NCI-H187 (cell line): Measurements from ENCODE around the gene TUFM.
"Not testable (repeated sequence)": the region's sequence is repeated elsewhere in the genome, so short reads cannot be mapped to it uniquely, and the experiment has no call there.

Source experiments
- DNase-seq, 2 experiments: peaks; one replicate each; lab custom pipeline; 2025; lab: John Stamatoyannopoulos, UW

The TUFM gene

DNA sequence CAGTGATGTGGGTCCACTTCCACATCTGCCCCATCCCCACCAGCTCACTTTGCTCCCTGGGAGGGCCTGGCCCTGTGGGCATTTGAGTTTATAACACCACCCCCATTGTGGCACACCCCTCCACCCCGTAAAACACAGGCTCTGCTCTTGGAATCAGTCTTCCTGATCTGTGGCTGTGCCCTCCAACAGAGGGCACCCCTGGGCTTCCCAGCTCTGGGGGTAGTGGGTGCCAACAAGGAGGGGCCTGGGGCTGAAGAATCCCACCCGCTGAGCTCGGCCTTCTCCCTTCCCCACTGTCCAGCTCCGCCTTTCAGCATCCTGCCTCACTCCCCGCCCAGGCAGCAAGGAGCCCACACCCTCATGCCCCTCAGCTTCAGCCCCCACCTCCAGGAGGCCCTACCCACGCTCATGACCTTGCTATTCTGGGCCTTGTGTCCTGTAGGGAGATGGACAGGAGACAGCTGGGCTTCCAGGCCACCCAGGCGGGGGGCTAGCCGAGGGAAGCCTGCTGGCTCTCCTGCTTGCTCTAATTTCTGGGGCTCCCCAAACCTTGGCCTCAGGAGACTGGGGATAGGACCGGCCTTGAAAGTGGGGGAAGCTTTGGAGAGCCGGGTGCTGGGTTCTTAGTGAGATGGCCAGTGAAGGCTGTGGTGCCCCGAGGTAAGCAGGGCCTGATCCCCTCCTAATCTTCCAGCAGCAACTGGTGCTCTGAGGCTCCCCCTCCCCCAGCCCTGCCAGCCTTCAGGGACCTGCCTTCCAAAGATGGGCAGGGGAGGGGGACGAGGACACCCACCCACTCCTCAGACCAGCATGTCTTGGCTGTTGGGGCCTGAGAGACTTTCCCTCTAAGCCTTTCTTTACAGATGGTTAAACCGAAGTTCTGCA lies 29.2 kb upstream of the TUFM start:
- no peak for DNase-seq

DNA sequence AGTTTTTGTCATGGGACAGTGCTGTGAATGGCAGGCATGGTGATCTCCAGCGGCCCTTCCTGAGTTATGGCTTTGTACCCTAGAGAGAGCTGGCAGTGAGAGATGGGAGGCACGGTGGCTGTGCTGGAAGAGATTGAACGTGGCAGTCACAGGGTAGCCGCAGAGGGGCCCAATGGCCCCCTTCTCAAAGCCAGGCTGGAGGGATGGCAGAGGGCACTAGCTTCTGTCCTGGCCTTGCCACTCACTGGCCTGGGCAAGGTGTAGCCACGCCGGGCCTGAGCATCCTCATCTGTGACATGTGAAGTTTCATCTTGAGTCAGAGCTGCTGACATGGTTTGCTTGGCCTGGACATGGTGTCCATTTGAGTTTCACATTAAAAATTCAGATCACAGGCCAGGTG lies 28.3 kb upstream of the TUFM start:
- DNase-seq = no peak

DNA sequence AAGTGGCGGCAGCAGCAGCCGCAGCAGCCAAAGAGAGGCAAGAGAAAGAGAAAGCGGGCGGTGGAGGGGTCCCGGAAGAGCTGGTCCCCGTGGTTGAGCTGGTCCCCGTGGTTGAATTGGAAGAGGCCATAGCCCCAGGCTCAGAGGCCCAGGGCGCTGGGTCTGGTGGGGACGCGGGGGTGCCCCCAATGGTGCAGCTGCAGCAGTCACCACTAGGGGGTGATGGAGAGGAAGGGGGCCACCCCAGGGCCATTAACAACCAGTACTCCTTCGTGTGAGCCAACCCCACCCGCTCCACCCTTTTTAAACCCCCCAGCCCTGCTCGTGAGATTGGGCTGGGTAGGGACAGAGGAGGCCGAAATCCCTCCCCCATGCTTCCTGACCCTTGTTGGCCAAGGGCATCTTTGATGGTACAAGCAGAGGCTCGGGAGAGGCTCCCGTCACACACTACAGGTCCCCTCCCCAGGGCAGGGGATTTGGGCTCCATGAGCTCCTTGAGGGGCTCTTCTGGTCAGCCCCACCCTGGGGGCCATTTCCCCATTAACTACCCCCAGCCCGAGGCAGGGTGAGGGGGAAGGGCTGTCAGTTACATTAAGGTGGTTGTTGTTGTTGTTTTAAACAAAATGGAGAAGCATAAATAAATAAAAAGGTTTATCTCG lies 27.5 kb upstream of the TUFM start:
- no peak for DNase-seq

DNA sequence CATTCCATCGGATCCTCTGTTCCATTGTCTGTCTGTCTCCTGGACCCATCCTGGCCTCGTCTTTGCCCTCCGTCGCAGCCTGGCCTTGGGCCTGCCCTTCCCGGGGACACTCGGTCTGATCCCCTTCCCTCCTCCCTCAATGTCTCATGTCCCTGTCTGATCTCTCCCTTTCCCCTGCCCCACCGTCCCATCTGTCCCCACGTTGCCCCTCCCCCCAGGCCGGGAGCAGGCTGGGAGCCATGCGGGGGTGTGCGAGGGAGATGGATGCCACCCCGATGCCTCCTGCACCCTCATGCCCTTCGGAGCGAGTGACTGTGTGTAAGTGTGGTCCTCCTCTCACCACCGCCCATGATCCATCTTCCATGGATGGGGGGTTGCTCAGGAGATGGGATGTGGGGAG lies 26.8 kb upstream of the TUFM start:
- no peak for DNase-seq

DNA sequence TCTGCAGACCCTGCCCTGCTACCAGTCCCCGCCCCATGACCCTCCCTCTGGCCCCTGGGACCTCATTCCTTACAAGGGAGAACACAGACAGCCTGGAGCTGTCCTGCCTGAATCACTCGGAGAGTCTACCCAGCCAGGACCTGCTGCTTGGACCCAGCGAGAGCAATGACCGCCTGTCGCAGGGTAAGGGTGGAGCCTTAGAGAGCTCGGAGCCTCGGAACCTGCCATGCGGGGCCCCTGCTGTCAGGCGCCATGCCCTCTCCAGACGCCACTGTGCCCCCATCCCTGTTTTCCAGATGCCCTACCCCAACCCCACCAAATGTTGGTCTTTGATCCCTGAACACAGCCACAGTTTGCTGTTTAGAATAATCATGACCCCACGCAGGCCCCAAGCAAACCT lies 23.1 kb upstream of the TUFM start:
- no peak for DNase-seq

DNA sequence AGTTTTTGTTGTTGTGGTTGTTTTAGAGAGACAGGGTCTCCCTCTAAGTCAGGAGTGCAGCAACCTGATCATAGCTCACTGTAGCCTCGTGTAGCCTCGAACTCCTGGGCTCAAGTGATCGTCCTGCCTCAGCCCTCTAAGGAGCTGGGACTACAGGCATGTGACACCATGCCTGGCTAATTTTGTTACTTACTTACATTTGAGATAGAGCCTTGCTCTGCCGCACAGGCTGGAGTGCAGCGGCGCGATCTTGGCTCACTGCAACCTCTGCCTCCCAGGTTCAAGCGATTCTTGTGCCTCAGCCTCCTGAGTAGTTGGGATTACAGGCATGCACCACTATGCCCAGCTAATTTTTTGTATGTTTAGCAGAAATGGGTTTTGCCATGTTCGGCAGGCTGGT lies 21.5 kb upstream of the TUFM start:
- not testable (repeated sequence) for DNase-seq

DNA sequence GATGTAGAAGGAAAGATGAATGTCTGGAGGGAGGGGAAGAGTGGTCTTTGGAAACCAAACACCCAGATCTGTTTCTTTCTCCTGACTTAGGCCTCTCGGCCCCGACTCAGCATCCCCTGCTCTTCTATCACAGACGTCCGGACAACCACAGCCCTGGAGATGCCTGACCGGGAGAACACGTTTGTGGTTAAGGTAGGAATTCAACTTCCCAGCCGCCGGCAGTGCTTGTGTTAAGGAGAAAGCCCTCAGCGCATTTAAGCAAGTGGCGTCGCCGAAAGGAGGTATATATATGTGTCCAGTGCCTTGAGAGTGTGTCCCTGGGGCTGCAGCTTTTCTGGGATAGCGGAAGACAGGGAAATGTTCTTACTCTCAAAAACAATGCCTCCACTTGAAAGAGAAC lies 21.1 kb upstream of the TUFM start:
- DNase-seq = no peak

DNA sequence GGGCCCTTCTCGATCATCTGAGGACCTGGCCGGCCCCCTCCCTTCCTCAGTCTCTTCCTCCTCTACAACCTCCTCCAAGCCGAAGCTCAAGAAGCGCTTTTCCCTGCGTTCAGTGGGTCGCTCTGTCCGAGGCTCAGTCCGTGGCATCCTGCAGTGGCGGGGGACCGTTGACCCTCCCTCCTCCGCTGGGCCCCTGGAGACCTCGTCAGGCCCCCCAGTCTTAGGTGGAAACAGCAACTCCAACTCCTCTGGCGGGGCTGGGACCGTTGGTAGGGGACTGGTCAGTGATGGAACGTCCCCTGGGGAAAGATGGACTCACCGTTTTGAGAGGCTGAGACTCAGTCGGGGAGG lies 20.3 kb upstream of the TUFM start:
- DNase-seq = no peak

DNA sequence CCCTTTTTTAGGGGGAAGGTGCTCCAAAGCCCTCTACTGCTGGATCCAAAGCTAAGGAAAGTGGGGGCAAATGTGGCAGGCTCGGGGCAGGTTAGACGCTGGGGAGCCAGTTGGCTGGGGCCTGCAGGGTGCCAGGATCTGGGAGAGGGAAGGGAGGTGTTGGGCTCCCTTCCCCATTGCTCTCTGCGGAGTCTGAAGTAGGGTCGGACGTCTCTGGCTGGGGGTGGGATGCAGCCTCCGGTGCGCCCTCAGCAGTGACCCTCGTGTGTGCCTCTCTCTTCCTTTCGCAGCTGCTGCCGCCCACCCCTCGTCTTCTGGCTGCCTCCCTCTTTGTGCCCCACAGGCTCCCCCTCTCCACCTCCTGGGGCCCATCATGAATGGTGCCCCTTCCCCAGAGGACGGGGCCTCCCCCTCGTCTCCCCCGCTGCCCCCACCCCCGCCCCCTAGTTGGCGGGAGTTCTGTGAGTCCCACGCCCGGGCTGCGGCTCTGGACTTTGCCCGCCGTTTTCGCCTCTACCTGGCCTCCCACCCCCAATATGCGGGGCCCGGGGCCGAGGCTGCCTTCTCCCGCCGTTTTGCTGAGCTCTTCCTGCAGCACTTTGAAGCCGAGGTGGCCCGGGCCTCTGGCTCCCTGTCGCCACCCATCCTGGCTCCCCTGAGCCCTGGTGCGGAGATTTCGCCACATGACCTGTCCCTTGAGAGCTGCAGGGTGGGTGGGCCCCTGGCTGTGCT lies 19.7 kb upstream of the TUFM start:
- no peak for DNase-seq

DNA sequence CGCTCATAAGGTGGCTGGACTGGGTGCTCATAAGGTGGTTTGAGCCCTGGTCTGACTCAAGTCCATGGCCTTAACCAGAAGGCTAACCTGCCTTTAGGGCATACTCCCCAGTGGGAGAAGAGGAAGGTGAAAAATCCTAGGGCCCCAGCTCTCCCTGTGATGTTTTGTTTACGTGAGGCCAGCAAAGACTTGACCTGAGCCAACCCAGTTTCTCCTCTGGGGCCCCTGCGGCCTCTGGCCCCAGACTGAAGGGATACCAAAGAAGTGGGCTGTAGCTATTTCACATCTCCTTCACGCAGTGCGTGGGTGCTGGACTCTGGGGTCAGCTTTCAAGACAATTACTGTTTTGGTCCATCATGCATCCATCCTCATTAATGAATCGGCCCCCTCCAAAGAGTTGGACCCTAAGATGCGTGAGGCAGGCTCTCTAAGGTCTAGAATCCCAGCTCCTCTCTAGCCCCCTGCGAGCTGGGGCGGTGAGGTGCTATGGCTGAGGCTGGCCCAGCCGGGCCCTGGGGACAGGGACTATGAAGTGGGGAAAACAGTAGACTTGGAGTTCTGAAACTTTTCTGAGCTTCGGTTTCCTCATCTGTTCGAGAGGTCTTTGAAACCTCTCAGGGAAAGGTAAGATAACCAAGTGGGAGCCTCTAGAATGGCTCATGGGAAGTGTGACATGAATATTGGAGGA lies 19.0 kb upstream of the TUFM start:
- DNase-seq = no peak

DNA sequence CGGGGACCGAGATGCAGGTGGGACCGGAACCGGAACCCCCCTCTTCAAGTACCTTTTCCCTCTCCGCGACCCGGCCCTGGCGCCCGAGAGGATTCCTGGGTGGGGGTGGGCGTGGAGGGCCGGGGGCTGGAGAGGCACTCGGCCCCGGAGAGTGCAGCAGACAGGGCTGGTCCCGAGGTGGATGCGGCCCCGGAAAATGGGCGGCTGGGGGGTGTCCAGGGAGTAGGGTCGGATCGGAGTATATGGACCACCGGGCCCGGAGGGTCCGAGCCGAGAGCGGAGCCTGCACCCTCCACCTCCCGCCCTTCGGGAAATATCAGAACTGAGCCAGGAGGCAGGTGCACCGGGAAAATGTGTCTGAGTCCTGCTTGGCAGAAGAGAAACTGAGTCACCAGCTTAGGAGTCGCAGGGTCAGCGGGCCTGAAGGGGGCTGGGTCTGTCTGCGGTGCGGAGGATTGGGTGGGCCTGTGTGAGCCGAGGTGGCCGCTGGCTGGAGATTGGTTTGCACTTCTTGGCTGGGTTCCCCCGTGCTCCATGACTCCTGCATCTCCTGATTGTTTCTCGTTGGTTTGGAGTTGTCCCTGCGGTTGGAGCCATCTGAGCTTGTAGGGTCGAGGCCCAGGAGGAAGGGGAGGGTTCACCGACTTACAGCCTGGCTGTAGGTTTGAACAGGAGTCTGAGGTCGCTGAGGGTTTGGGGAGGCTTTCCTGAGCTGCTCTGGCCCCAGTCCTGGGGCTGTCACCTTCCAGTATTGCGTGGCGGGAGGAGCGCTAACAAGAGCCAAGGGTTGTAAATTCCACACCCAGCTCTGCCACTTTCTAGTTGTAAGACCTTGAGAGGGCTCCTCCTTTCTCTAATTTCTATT lies 18.0 kb upstream of the TUFM start:
- no peak for DNase-seq

DNA sequence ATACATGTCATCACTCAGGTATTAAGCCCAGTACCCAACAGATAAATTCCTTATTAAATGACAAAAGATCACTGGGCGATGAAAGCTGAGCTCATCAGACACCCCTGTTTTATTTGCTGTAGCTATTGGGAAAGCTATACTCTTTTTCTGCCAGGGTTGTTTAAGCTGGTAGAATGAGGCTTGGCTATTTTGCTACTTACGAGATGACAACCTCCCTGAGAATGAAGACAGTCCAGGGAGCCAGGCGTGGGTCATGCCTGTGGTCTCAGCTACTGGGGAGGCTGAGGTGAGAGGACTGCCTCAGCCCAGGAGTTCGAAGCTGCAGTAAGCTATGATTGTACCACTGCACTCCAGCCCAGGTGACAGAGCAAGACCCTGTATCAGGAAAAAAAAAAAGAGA lies 13.2 kb upstream of the TUFM start:
- DNase-seq = no peak

DNA sequence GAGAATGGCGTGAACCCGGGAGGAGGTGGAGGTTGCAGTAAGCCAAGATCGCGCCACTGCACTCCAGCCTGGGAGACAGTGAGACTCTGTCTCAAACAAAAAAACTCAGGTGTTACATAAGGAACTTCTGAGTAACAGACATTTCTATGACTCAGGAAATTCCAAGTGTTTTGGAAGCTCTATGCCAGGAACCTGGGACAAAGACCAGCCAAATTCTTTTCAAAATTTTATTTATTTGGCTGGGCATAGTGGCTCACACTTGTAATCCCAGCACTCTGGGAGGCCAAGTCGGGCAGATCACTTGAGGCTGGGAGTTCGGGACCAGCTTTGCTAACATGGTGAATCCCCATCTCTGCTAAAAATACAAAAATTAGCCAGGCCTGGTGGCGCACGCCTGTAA lies 12.3 kb upstream of the TUFM start:
- DNase-seq = no peak

DNA sequence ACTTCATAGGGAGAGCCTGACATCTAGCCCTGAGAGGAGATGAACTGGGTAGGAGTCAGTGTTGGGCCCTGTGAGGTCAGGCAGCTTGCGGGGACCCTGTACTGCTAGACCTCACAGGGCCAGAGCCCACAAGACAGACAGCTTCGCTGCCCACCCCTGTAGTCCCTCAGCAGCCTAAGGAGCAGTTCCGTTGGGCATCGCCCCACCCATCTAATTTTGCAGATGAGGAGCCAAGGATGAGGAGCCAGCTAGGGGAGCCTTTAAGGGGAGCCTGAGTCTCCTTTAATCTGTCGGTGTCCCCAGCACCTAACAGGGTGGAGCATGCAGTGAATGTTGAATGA lies 755 bp upstream of the TUFM start:
- DNase-seq = no peak

DNA sequence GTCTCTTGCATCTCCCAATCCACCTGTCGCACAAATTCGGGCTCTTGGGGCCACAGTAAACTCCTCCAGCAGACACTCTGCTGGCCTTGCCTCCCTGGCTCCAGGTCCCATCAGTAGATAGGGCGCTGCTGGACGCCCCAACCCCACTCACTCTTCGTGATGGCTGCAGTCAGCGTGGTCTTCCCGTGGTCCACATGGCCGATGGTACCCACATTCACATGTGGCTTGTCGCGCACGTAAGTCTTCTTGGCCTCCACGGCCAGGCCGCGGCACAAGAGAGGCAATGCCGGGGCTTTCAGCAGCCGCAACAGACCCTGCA lies 428 bp downstream of the TUFM start:
- DNase-seq = no peak

DNA sequence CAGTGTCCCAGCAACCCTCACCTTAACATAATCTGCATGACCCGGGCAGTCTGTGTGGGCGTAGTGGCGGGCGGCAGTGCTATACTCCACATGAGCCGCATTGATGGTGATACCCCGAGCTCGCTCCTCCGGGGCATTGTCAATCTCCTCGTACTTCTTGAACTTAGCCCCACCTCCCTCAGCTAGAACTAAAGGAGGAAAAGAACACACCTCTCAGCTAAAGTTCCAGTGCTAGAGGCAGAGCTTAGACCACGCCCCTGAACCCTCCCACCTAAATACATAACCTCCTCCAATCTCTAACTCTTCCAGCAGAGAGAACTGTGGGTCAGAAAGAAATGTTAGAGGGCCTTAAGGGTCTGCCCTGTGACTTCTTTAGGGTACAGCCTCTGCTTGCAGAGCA lies 855 bp downstream of the TUFM start:
- no peak for DNase-seq

DNA sequence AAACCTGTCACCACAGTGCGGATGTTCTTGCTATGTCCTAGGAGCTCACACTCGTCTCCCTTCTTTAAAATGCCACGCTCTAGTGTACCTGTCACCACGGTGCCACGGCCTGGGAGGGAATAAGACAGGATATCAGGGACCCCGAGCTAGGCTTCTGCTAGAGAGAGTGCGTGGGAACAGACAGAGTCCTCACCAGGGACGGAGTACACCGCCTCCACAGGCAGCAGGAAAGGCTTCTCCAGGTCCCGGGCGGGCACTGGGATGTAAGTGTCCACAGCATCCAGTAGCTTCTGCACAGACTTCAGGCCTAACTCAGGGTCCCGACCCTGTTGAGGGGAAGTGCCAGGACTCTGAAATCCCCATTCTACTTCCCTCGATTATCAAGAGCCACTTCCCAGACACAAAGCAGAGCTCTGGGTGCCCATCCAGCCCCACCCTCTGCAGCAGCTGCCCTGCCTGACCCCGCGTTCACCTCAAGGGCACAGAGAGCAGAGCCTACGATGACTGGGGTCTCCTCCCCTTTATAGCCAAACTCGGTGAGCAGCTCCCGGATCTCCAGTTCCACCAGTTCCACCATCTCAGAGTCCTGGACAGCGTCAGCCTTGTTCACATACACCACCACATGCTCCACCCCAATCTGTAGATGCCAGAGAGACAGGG lies 1.8 kb downstream of the TUFM start:
- no peak for DNase-seq

DNA sequence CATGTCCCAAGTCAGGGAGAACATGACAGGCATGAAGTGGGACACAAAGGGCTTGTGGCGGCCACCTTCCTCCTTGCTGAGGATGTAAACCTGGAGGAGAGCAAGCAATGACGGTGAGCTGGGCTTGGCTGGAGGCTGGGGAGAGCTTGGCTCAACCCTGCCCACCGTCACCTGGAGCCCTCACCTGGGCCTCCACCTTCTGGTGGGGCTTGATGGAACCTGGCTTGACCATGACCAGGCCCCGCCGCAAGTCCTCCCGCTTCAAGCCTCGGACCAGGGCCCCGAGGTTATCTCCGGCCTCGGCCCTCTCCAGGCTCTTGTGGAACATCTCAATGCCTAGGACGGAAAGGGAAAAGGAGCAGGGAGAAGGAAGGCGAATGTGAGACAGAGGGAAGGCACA lies 2.4 kb downstream of the TUFM start:
- no peak for DNase-seq

DNA sequence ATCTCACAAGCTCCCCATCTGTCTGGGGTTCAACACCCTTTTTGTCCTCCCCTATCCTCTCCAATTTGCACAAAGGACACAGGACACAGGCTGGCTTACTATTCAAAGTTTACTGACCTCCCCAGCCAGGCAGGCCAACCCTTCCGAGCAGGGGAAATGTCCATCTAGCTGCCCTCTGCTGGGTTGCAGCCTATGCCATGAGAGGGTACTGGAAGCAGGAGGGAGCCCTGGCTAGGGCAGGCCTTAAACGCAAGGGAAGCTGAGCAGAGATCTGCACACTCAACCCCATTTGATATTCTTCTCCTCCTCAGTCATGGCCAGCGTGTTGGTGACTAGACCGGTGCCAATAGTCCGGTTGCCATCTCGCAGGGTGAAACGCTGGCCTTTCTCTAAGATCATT lies 3.5 kb downstream of the TUFM start:
- DNase-seq = no peak

DNA sequence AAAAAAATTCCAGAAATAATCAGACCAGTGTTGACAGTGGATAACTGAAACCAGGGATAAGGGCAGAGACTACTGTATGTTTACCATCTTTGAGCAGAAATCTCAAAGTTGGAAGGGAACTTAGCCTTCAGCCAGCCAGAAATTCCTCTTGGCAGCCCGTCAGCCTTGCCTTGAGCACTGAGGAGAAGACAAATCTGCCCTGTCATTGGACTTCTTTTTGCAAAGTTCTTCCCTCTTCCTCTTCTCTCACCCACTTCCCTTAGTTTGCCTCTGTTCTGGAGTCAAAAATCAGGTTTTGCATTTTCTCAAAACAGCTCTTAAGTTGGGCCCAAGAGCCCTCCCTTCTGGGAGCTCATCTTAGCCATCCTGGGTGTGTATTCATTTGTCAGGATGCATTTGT lies 6.2 kb downstream of the TUFM start:
- no peak for DNase-seq

DNA sequence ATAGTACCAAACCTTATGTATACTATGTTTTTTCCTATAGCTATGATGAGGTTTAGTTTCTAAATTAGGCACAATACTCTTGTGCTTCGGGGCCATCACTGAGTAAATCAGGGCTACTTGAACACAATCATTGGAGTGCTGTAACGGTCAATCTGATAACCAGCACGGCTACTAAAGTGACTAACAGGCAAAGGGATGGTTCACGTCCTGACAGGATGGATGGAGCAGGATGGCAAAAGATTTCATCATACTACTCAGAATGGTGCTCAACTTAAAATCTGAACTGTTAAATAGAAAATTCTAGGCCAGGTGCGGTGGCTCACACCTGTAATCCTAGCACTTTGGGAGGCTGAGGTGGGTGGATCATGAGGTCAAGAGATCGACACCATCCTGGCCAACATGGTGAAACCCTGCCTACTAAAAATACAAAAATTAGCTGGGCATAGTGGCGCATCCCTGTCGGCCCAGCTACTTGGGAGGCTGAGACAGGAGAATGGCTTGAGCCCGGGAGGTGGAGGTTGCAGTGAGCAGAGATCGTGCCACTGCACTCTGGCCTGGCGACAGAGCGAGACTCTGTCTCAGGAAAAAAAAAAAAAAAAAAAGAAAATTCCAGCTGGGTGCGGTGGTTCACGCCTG lies 7.0 kb downstream of the TUFM start:
- no peak for DNase-seq
